ENCODE results near the gene SCGB3A1.

SCGB3A1 gene

DNA sequence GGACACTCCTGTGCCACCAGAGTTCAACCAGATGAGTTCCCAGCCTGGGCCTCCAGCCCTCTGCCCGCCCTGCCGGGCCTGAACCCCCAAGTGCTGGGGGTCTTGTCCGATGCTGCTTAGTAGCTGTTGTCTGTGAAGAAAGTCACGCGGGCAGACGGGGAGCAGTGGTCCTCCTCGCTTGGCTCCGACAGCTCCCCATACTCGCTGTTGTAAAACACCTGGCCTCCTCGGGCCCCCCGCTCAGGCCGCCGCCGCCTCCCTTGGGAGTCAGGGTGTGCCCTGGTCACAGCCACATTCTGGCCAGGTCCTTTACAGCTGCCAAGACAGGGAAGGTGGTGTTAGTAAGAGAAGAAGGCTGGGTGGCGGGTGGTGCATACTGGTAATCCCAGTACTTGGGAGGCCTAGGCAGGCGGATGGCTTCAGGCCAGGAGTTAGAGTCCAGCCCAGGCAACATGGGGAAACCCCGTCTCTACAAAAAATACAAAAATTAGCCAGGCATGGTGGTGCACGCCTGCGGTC is 11.8 kb upstream of the SCGB3A1 start:
- DNase-seq, result no peak

- no peak for DNase-seq
Measured at GRCh38 chr5:180602481-180603075, 11.3 kb upstream of the SCGB3A1 start.

- no peak for DNase-seq
Measured at GRCh38 chr5:180601591-180602480, 10.5 kb upstream of the SCGB3A1 start.

DNA sequence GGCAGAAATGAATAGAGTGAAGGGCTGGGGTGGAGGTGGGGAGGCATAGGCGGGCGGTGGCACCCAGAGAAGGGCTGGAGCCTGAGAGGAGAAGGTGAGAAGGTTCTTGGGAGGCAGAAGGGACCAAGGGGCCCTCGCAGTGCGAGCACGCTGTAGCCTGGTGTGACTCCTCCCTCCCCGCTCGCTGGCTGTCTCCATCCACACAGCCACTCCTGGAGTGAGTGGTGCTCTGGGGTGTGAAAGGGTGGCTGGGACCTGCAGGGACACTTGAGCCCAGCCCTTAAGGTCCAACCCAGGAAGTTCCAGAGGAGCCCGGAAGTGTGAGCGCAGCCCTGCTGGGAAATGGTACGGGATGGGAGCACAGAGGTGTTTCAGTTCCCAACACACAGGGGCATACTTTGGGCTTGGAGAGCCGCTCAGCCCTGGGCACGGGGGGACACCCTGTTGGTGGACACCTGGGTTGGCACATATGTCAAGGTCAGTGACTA is 9.3 kb upstream of the SCGB3A1 start:
- DNase-seq, result no peak

DNA sequence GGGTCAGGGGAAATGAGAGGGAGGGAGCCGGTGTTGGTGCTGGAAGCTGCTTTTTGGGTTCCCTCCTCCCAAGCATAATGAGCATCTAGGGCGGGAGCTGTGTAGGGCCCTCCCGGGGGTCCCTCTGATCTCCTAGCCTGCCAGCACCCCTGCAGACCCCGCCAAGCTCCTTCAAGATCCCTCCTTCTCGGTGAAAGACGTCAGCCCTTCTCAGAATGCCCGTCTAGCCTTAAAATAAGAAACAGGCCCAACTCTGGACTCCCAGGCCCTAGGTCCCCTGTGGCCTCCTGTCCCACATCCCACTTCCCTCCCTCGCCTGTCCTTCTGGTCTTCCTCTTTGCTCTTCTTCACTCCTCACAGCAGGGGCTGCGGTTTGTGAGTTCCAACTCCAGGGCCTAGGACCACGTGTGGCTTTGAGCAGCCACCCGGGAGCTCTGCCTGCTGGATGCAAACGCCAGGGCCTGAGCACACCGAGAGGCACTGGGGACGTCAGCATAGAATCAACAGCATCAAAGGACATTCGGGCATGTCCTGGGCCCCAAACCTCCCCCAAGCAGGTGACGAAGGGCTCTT is 8.8 kb upstream of the SCGB3A1 start:
- no peak for DNase-seq

DNA sequence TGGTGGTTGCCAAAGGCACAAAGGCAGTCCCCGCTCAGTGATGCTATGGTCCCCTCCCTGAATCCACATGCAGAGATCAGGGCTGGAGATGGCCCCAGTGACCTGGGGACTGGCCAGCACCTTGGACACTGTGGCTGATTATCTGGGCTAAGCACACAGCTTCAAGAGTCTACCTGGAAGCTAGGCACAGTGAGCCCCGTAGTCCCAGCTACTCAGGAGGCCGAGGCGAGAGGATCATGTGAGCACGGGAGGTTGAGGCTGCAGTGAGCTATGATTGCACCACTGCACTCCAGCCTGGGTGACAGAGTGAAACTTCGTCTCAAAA is 8.3 kb upstream of the SCGB3A1 start:
- no peak for DNase-seq

- DNase-seq, result no peak
Measured at GRCh38 chr5:180598797-180599589, 7.7 kb upstream of the SCGB3A1 start.

- no peak for DNase-seq
Measured at GRCh38 chr5:180598316-180598701, 7.0 kb upstream of the SCGB3A1 start.

DNA sequence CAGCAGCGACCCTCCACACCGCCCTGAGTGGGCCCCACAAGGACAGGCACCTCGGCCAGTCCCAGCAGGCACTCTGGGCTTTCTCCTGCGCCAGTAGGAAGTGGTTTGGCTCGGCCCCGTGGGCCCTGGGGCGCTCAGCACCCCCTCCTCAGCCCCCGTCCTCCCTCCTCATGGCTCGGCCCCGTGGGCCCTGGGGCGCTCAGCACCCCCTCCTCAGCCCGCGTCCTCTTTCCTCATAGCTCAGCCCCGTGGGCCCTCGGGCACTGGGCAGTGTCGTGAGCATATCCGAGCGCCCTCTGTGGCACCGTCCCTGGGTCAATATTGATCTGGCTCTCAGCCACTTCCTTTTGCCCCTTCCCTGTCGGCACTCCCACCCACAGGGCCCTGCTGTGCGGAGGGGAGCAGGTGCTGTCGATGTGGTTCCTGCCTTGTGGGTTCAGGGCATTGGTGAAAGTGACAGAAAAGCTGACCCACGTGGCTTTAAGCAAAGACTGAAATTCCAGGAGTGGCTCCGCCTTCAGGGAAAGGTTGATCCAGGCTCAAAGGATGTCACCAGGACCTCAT is 5.5 kb upstream of the SCGB3A1 start:
- DNase-seq, result no peak

- no peak for DNase-seq
Measured at GRCh38 chr5:180596115-180596667, 4.9 kb upstream of the SCGB3A1 start.

DNA sequence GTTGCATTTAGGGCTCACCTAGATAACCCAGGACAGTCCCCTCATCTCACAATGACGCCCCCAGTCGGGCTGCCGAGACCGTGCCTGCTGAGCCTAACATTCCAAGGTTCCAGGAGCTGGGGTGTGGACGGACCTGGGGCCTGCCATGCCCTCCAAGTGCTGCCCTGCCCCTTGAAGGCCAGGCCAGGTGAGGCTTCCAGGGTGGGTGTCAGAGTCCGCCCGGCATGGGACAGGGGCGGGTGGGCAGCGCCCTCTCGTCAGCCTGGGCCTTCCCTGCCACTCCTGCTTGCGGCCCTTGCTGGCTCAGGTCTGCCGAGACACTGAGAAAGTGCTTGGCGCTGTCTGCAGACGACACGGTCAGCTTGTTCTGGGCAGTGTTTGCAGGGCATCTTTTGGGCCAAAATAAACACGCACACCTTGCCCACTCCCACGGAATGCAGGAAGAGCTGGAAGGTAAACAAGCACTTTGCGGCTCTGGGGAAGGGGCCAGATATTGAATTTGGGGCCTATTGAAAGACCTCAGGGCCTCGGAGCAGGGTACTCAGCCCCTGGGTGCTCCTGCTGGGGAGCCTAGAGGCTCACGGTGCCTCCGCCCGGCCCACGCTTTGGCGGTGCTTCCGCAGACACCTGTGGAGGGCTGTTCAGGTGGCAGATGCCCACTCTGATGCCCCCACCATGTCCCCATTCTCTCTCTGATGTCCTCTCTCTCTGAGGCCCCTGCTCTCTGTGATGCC is 4.2 kb upstream of the SCGB3A1 start:
- no peak for DNase-seq

GRCh38 chr5:180595046-180595379 is 3.7 kb upstream of the SCGB3A1 start:
- DNase-seq, result no peak

- no peak for DNase-seq
Measured at GRCh38 chr5:180594311-180595045, 3.2 kb upstream of the SCGB3A1 start.

DNA sequence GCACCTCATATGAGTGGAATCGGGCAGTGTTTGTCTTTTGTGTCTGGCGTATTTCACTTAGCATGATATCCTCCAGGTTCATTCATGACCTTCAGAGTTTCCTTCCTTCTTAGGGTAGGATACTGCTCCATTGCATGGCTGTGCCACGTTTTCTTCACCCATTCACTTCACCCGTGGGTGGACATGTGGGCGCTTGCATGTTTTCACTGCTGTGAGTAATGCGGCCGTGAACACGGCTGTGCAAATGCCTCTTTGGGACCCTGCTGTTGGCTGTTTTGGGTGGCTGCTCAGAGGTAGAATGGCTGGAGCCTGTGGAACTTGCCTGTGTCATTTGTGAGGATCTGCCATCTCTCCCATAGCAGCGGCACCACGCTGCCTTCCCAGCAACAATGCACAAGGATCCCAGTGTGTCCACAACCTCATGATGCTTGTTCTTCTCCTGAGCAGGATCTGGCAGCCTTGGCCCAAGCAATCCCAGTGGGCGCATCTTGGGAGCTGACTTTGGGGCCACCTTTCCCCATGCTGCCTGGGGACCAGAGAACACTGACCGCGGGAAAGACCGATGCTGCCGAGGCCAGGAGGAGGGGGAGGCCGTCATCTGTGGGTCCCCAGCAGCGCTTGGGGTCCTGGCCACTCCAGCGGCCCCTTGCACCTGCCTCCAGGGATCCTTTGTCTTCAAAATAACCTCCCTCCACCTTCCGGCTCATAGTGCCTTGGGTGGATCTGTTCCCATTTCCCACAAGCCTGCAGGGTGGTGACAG is 2.3 kb upstream of the SCGB3A1 start:
- DNase-seq, result no peak

DNA sequence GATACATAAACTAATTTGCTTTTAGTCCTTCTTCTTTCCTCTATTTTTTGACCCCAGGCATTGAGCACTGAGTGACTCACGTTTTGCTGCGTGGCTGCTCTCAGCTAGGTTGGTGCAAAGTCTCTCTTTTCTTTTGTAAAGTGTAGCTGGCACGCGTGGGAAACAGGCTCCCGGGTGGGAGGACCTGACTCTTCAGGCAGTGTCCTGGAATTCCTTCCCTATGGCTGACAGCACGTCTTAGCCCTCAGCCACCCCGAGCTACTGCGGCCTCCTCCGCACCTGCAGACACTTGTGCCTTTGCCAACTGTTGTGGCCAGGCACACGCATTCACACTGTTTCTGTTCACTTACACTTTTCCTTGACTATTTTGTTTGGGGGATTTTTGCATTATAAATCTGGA is 877 bp upstream of the SCGB3A1 start:
- DNase-seq, result no peak

- DNase-seq, result no peak
Measured at GRCh38 chr5:180590543-180591310, 572 bp downstream of the SCGB3A1 start.

DNA sequence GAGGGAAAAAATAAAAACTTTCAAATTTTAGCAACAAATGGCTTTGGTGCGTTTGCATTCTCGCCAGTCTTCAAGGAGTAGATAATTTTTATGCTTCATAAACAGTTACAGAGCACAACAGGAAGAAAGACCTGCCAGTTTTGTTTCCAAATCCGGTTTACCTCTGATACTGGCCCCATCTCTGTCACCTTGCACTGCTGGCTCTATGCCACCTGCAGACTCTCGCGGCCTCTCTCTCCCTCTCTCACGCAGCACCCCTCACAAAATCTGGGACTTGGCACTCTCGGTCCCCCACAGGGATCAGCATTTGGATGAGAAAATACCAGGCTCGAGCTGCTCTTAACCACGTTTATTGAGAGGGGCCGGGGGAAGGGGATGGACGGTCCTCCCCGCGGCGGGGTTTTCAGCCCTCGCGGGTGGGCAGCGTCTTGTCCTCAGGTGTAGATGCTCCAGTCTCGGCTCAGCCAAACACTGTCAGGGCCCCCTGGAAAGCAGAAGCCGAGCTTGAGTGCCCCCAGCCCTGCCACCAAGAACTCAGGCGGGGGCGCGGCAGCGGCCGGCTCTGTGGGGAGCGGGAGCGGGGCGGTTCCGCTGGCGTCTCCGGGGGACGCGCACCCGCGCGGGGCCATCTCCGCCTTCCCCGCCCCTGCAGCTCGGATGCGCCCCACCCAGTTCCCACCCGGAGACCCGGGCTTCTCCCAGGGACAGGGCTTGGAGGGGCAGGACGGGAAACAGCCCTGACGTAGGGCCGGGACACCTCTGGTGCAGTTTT is 1.3 kb downstream of the SCGB3A1 start:
- no peak for DNase-seq

GRCh38 chr5:180586870-180587269 is 4.4 kb downstream of the SCGB3A1 start:
- DNase-seq, result no peak

DNA sequence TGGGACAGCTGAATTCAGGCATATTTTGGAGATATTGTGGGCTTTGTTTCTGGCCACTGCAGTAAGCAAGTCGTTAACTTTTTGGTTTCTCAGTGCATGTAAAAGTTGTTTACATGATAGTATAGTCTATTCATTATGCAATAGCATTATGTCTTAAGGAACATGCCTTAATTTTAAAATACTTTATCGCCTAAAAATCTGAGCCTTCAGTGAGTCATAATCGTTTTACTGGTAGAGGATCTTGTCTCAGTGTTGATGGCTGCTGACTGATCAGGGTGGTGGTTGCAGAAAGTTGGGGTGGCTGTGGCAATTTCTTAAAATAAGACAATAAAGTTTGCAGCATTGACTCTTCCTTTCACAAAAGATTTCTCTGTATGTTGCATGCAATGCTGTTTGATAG is 5.1 kb downstream of the SCGB3A1 start:
- no peak for DNase-seq
